ENCODE measurements around the gene PIK3R2. TPM values are rescaled to one million over a fixed set of nuclear protein-coding genes. Genes with fewer than 3 reads are reported as not detected.
A peak's percentile ranks its signal among the peaks of the same experiment; 100 is the strongest.

Gene PIK3R2
- total RNA-seq, 1 experiment from 2014 or later: 42.8 TPM

- H3K4ac ChIP-seq (ENCODE audit: low read depth, low read length): no peak overlapping the region
- peak overlapping the region; percentile 96 to 98 (median 97) for H3K27ac Mint-ChIP-seq
- no peak overlapping the region for H2BK12ac ChIP-seq (ENCODE audit: insufficient read length, low read depth, low read length)
- H2BK20ac ChIP-seq (ENCODE audit: low read depth, low read length, poor library complexity, severe bottlenecking): no peak overlapping the region
- peak overlapping the region; percentile 69 for H3K4me2 ChIP-seq (ENCODE audit: insufficient read depth, insufficient read length, low read length)
- DNase-seq: no peak
- no peak overlapping the region for H2BK120ac ChIP-seq (ENCODE audit: low read depth, low read length, poor library complexity, severe bottlenecking)
- no peaks in the 10 kb centered on the region for H3K27me3 ChIP-seq (ENCODE audit: insufficient read depth, low read length)
- H3T11ph ChIP-seq (ENCODE audit: low read length): no peak overlapping the region
- peaks cover 3% of the 10 kb centered on the region; the same call in 1 of the 2 replicates for H3K27me3 Mint-ChIP-seq (ENCODE audit: low read depth)
- H4K8ac ChIP-seq (replicated peaks; ENCODE audit: insufficient read length, low read depth, low read length): no peak overlapping the region
- H2AFZ ChIP-seq (ENCODE audit: low read length): no peak overlapping the region
- H3K56ac ChIP-seq (ENCODE audit: insufficient read length, low read depth, low read length): no peak overlapping the region
- peaks cover 4% of the 10 kb centered on the region for H4K20me1 ChIP-seq (ENCODE audit: control insufficient read depth, insufficient read depth, insufficient read length)
- no CpG with 5 or more reads among the region's 22 CpGs for WGBS (ENCODE audit: extremely low coverage, insufficient read length, low lambda C conversion rate)
- no peak overlapping the region for H2BK15ac ChIP-seq (ENCODE audit: low read depth, low read length)
- peaks cover 18% of the 10 kb centered on the region for H3K23me2 ChIP-seq (ENCODE audit: insufficient read length, low read depth, low read length, poor library complexity, severe bottlenecking)
- H3K4me3 Mint-ChIP-seq: peak overlapping the region; percentile 78 to 91
- no peaks in the 10 kb centered on the region for H3K4me1 ChIP-seq (ENCODE audit: insufficient read depth, low read length)
- H2BK5ac ChIP-seq (ENCODE audit: insufficient read length, low read length): no peak overlapping the region
- H3K79me2 ChIP-seq (ENCODE audit: insufficient read depth, low read length): no peaks in the 10 kb centered on the region; the same call in 1 of the 2 replicates
- peaks cover 0 to 2% of the 10 kb centered on the region in 2 experiments; a peak in 1 of 5 replicates for H3K9me3 Mint-ChIP-seq
- no peak overlapping the region for H4K5ac ChIP-seq (ENCODE audit: insufficient read length, low read depth, low read length)
- no peak overlapping the region for H2AK5ac ChIP-seq (ENCODE audit: insufficient read length, low read length)
- H4K91ac ChIP-seq (ENCODE audit: insufficient read length, low read depth, low read length): no peak overlapping the region
- H3K9me3 ChIP-seq (ENCODE audit: control insufficient read depth, low read depth, low read length): no peaks in the 10 kb centered on the region
- no peak for TF ChIP-seq CTCF (conservative IDR thresholded peaks at IDR 0.05)
- peak overlapping the region; percentile 19; the same call in 1 of the 2 replicates for H3K14ac ChIP-seq (ENCODE audit: insufficient read depth, low read length)
- H3K27ac ChIP-seq (ENCODE audit: insufficient read length, low read depth, low read length): peak overlapping the region; percentile 50
- no peaks in the 10 kb centered on the region for H3K79me1 ChIP-seq (ENCODE audit: insufficient read depth, low read depth, low read length, poor library complexity, severe bottlenecking)
- peaks cover 8 to 34% of the 10 kb centered on the region in 2 experiments for H3K4me1 Mint-ChIP-seq
- peak overlapping the region; percentile 36 for H3K9ac ChIP-seq (ENCODE audit: extremely low read depth, insufficient read length, low read length)
- no peak overlapping the region for H3K18ac ChIP-seq (ENCODE audit: insufficient read length, low read depth, low read length)
- H3K36me3 Mint-ChIP-seq (ENCODE audit: insufficient read depth in 1 of 3, low read depth in 3 of 3): peaks cover 11 to 22% (median 15%) of the 10 kb centered on the region in 3 experiments; a peak in 5 of 7 replicates
- H3K23ac ChIP-seq (ENCODE audit: insufficient read length, low read depth, low read length): no peak overlapping the region
Measured at GRCh38 chr19:18204394-18205199, 51.6 kb downstream of the PIK3R2 start.

Measured in H9 (cell line).